ENCODE measurements around the gene E2F7. TPM values are rescaled to one million over a fixed set of nuclear protein-coding genes. Genes with fewer than 3 reads are reported as not detected.
A peak's percentile ranks its signal among the peaks of the same experiment; 100 is the strongest.

E2F7 gene
- total and polyA plus RNA-seq, 2 of the 4 experiments (the other 2 are of a cell fraction), result 6.0 to 8.1 TPM

DNA sequence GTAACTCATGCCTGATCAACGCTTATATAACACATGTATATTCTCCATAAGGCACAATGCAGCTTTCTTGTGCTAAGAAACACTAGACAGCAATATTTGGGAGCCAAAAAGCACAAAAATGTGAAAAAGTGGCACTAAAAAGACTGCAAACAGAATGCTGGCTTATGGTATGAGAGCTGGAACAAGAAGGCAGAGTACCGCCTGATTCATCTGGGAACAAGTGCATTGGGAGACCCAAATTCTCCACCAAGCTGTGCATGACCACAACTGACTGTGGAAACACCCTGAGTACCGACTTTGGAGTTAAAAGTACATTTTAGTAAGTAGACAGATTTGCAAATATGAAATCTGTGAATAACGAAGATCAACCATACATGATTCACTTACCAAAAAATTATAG lies 25.1 kb downstream of the E2F7 start:
- H2AK5ac ChIP-seq (ENCODE audit: low read depth, low read length), result no peak overlapping the region
- H3K9me1 ChIP-seq (ENCODE audit: insufficient read depth, low read length), result peaks cover 4% of the 10 kb centered on the region; the same call in 1 of the 2 replicates
- intact Hi-C loops (cut with micrococcal nuclease), result no loop called here
- 0 out of 2 replicates have a peak, but pooled peaks cover 3% of the 10 kb centered on the region for H3K36me3 ChIP-seq (ENCODE audit: control insufficient read depth, insufficient read depth, low read length)
- H3K27ac ChIP-seq (ENCODE audit: insufficient read depth, low read length), result no peak overlapping the region
- peaks cover 3 to 20% of the 10 kb centered on the region in 2 experiments; a peak in 3 of 4 replicates for H3K79me1 ChIP-seq (ENCODE audit: low read depth in 1 of 2, low read length in 2 of 2)
- TF ChIP-seq NFE2L2 (IDR thresholded peaks at IDR 0.05; ENCODE audit: low read depth, low read length) (no peak), CHD1 (IDR thresholded peaks at IDR 0.05; ENCODE audit: low read depth, low read length) (no peak), RCOR1 (IDR thresholded peaks at IDR 0.05; ENCODE audit: insufficient replicate concordance, low read length) (no peak), CEBPB (IDR thresholded peaks at IDR 0.05; ENCODE audit: low read depth, low read length) (no peak), BHLHE40 (IDR thresholded peaks at IDR 0.05; ENCODE audit: low read depth, low read length) (no peak)
- no peak overlapping the region for H2BK15ac ChIP-seq (ENCODE audit: low read depth, low read length)
- no peaks in the 10 kb centered on the region for H3K27me3 ChIP-seq (ENCODE audit: control insufficient read depth, insufficient read depth, low read length)
- dilution Hi-C loops (cut with HindIII; ENCODE audit: low sequenced_read_pairs, unreplicated experiment), result no loop called here
- WGBS, 2 experiments (ENCODE audit: extremely low coverage in 2 of 2, insufficient read length in 1 of 2), result no CpG with 5 or more reads among the region's 4 CpGs
- no peak overlapping the region for H3K18ac ChIP-seq (ENCODE audit: low read depth, low read length)
- no peak overlapping the region for H3K4me2 ChIP-seq (ENCODE audit: low read depth, low read length)
- no TSS peak for BruUV-seq (replicated peaks)
- no peak overlapping the region for H4K91ac ChIP-seq (ENCODE audit: insufficient read depth, low read depth, low read length)
- H2BK120ac ChIP-seq (ENCODE audit: low read depth, low read length), result no peak overlapping the region
- H3K9me3 ChIP-seq (ENCODE audit: control insufficient read depth, insufficient read depth, low read length), result no peaks in the 10 kb centered on the region
- H2BK5ac ChIP-seq (ENCODE audit: low read depth, low read length, poor library complexity, severe bottlenecking), result peak overlapping the region; percentile 45
- no peak overlapping the region for H3K4ac ChIP-seq (ENCODE audit: low read depth, low read length)
- no peak overlapping the region for H3K9ac ChIP-seq (ENCODE audit: low read depth, low read length)
- H3K4me3 ChIP-seq (ENCODE audit: insufficient read depth, low read depth, low read length), result no peak overlapping the region
- no peak overlapping the region for H4K5ac ChIP-seq (ENCODE audit: low read depth, low read length)
- no peak overlapping the region for H3K23ac ChIP-seq (ENCODE audit: low read depth, low read length)
- DNase-seq, result no peak
- H2AFZ ChIP-seq (replicated peaks; ENCODE audit: low read length, poor library complexity), result no peak overlapping the region
- no peak overlapping the region for H4K8ac ChIP-seq (ENCODE audit: low read depth in 2 of 2, low read length in 2 of 2)
- no peak overlapping the region for H2AK9ac ChIP-seq (replicated peaks; ENCODE audit: low read depth, low read length, poor library complexity)
- in situ Hi-C loops (cut with MboI; ENCODE audit: low sequenced_read_pairs), result loop anchor here (10.0 kb wide), 1 partner anchor 285 kb away; no protein-coding TSS in a partner anchor
- ATAC-seq (ENCODE audit: low read depth), result no peak
- ChIA-PET POLR2A (ENCODE audit: unreplicated experiment) (no interaction called here), CTCF (interaction anchor here (1.1 kb wide), 1 partner anchor 9 kb away, joined by 4 read pairs; no protein-coding TSS in a partner anchor)
- H3K14ac ChIP-seq (replicated peaks; ENCODE audit: low read depth, low read length), result no peak overlapping the region
- no peak overlapping the region for H3K56ac ChIP-seq (ENCODE audit: extremely low read depth, insufficient read depth, low read length)
- H4K20me1 ChIP-seq (ENCODE audit: insufficient read depth, low read length), result no peaks in the 10 kb centered on the region
- H2BK20ac ChIP-seq (ENCODE audit: low read depth, low read length), result peak overlapping the region; percentile 54; the same call in 1 of the 2 replicates
- H3K4me1 ChIP-seq (ENCODE audit: control insufficient read depth, insufficient read depth, low read length), result no peaks in the 10 kb centered on the region

Data from IMR-90 (cell line).